Nephron progenitor cell (in vitro differentiated cells): ENCODE results near the gene HEATR3.
"Not testable (repeated sequence)": the region's sequence is repeated elsewhere in the genome, so short reads cannot be mapped to it uniquely, and the experiment has no call there.

Experiments
- DNase-seq: peaks from one replicate; pipeline ENCODE4 v3.0.0; 2021
- H3K27ac Mint-ChIP-seq: 2 replicates; pipeline ENCODE4 v1.8.0; 2021; ENCODE audit warnings: mild to moderate bottlenecking, moderate library complexity, mixed read lengths
- H3K27me3 Mint-ChIP-seq: 2 replicates; pipeline ENCODE4 v1.8.0; 2021; ENCODE audit warnings: mild to moderate bottlenecking, low read depth, mixed read lengths; ENCODE audit not compliant: poor library complexity
- H3K36me3 Mint-ChIP-seq: 2 replicates; pipeline ENCODE4 v1.8.0; 2021; ENCODE audit warnings: low read depth, mixed read lengths
- H3K4me1 Mint-ChIP-seq: 2 replicates; pipeline ENCODE4 v1.8.0; 2021; ENCODE audit warnings: mixed read lengths
- H3K4me3 Mint-ChIP-seq: 2 replicates; pipeline ENCODE4 v1.8.0; 2021; ENCODE audit warnings: mild to moderate bottlenecking, moderate library complexity, mixed read lengths
- H3K9me3 Mint-ChIP-seq: 2 replicates; pipeline ENCODE4 v1.8.0; 2021; ENCODE audit warnings: mild to moderate bottlenecking, moderate library complexity, mixed read lengths
- TF ChIP-seq, protein P1 (sequence below): fragments of 200-600 bp; sonication (generic); IDR thresholded peaks from 2 replicates; pipeline ENCODE4 v1.5.0; 2021; ENCODE audit warnings: antibody characterized with exemption

Gene HEATR3

DNA sequence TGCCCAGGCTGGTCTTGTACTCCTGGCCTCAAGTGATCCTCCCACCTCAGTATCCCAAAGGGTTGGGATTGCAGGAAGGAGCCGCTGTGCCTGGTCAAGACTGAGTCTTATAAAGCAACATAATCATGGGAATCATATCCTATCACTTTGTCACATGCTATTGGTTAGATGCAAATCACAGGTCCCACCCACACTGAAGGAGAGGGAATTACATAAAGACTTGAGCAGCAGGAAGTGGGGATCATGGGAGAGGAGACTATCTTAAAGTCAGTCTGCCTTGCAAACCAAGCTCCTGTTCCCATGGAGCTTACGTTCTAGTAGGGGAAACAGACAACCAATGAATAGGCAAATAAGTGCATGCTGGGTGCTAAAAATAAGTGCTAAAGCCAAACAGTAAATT, 59.0 kb downstream of the HEATR3 start:
- Mint-ChIP-seq H3K4me3 (no peak overlapping the region), H3K27me3 (peaks cover 13% of the 10 kb centered on the region), H3K36me3 (no peaks in the 10 kb centered on the region), H3K27ac (no peak overlapping the region), H3K4me1 (peaks cover 10% of the 10 kb centered on the region), H3K9me3 (peaks cover 4% of the 10 kb centered on the region)
- DNase-seq, result no peak
- TF ChIP-seq, protein P1, sequence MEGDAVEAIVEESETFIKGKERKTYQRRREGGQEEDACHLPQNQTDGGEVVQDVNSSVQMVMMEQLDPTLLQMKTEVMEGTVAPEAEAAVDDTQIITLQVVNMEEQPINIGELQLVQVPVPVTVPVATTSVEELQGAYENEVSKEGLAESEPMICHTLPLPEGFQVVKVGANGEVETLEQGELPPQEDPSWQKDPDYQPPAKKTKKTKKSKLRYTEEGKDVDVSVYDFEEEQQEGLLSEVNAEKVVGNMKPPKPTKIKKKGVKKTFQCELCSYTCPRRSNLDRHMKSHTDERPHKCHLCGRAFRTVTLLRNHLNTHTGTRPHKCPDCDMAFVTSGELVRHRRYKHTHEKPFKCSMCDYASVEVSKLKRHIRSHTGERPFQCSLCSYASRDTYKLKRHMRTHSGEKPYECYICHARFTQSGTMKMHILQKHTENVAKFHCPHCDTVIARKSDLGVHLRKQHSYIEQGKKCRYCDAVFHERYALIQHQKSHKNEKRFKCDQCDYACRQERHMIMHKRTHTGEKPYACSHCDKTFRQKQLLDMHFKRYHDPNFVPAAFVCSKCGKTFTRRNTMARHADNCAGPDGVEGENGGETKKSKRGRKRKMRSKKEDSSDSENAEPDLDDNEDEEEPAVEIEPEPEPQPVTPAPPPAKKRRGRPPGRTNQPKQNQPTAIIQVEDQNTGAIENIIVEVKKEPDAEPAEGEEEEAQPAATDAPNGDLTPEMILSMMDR, result no peak

DNA sequence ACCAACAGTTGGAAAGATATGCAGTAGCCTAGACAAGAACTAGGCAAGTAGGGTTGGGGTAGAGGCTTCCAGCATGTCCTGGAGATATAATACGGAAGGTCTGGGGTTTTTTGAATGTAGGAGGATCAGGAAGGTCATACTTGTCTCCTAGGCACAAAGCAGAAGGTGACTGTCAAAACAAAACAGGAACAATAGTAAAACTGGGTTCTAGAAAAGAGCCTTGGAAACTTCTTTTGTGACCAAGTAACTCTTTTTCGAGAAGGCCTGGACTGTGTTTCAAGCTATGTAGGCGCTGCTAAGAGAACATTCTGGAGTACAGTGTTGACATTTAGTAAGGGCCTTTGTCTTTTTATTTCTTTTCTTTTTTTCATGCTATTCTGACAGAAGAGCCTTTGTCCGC, 60.4 kb downstream of the HEATR3 start:
- Mint-ChIP-seq H3K36me3 (no peaks in the 10 kb centered on the region), H3K4me3 (no peak overlapping the region), H3K27me3 (peaks cover 9% of the 10 kb centered on the region), H3K9me3 (peaks cover 4% of the 10 kb centered on the region), H3K27ac (no peak overlapping the region), H3K4me1 (peaks cover 10% of the 10 kb centered on the region)
- DNase-seq, result no peak
- TF ChIP-seq, protein P1, result no peak

DNA sequence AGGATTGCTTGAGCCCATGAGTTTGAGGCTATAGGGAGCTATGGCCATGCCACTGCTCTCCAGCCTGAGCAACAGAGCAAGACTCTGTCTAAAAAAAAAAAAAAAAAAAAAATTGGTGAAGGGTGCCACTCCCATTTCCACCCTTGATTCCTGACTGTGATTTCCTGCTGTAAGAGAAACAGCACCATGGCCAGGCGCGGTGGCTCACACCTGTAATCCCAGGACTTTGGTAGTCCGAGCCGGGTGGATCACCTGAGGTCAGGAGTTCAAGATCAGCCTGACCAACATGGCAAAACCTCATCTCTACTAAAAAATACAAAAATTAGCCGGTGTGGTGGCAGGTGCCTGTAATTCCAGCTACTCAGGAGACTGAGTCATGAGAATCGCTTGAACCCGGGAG, 66.8 kb downstream of the HEATR3 start:
- H3K9me3 Mint-ChIP-seq, H3K36me3 Mint-ChIP-seq, DNase-seq, H3K4me3 Mint-ChIP-seq, H3K27ac Mint-ChIP-seq: not testable (repeated sequence)
- Mint-ChIP-seq H3K27me3 (peaks cover 13% of the 10 kb centered on the region), H3K4me1 (peaks cover 15% of the 10 kb centered on the region)

DNA sequence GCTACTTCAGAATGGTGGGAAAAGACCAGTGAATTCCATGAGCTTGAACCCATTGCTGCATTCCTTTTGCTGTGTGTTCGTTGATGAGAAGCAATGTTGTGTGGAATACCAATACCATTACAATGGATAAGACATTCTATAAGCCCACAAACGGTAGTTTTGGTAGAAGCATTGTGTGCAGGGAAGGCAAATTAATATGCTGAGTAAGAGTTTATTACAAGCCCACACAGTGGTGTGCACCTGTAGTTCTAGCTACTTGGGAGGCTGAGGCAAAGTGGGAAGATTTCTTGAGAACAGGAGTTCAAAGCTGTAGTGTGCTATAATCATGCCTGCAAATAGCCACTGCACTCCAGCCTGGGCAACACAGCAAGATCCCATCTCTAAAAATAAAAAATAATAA, 67.4 kb downstream of the HEATR3 start:
- Mint-ChIP-seq H3K27me3 (peaks cover 12% of the 10 kb centered on the region), H3K27ac (no peak overlapping the region), H3K4me3 (no peak overlapping the region), H3K4me1 (peaks cover 15% of the 10 kb centered on the region), H3K36me3 (no peaks in the 10 kb centered on the region), H3K9me3 (no peaks in the 10 kb centered on the region)
- TF ChIP-seq, protein P1, result no peak
- no peak for DNase-seq

DNA sequence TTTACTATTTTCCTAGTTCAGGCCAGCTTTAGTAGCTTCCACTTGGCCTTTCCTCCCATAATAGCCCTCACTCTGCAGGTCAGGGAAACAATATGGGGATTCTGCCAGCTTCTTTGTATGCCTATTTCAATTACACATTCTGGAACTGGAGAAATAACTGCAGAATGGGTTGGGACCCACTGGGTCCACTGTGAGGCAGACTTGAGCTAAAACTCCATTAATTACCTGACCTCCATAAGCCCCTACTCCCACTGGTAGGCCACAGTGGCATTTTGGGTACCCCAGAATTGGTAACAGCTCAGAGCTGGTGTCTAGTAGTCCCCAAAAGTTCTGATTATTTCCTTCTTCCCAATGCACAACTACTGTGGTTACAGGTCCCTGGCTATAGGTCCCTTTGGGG, 70.6 kb downstream of the HEATR3 start:
- no peak overlapping the region for H3K4me3 Mint-ChIP-seq
- TF ChIP-seq, protein P1, result no peak
- no peak overlapping the region for H3K27ac Mint-ChIP-seq
- peaks cover 15% of the 10 kb centered on the region for H3K9me3 Mint-ChIP-seq
- H3K4me1 Mint-ChIP-seq, result peaks cover 5% of the 10 kb centered on the region
- DNase-seq, result no peak
- H3K36me3 Mint-ChIP-seq, result no peaks in the 10 kb centered on the region
- peaks cover 16% of the 10 kb centered on the region for H3K27me3 Mint-ChIP-seq

DNA sequence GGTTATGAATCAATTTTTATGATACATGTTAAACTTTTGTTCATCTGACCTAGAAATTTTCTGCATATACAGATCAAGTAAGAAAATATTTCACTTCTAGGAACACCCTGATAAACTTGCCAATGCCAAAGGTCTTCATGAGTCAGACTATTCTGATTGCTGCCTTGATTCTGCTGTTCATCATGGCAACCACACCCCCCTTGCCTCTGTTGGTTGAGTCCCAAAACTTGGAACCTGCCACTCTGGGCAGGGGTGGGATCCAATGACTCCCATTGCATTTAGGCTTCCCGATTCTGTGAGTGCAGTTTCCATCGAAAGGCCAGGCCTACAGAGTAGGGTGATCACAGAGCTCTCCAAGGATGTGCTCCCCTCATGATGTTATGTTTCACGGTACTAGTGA, 71.5 kb downstream of the HEATR3 start:
- H3K27ac Mint-ChIP-seq, result no peak overlapping the region
- no peak overlapping the region for H3K4me3 Mint-ChIP-seq
- H3K36me3 Mint-ChIP-seq, result no peaks in the 10 kb centered on the region
- H3K4me1 Mint-ChIP-seq, result peaks cover 5% of the 10 kb centered on the region
- TF ChIP-seq, protein P1, result no peak
- no peak for DNase-seq
- peaks cover 16% of the 10 kb centered on the region for H3K27me3 Mint-ChIP-seq
- peaks cover 15% of the 10 kb centered on the region for H3K9me3 Mint-ChIP-seq
